Measurements from ENCODE around the gene UBASH3A. TPM values are rescaled to one million over a fixed set of nuclear protein-coding genes. Genes with fewer than 3 reads are reported as not detected.

Gene UBASH3A
- polyA plus RNA-seq, 1 of the 3 experiments (the other 2 are of a cell fraction), result not detected

DNA sequence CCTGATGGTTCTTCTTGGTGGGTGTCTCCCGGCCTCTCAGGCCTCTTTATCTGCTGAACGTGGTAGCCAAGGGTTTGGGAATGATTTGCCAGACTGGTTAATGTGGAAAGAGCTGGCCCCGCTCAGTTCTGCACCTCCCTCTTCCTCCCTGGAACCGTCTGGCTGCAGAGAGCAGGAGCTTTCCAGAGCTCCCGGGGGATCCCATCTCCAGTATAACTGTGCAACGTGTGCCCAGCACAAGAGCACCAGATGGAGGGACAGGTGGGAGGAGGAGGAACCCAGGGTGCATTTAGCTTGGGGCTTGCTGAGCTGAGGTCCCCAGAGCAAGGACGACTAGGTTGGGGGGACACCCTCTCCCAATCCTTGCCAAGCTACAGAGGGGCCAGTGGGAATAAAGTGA lies 42.4 kb upstream of the UBASH3A start:
- no peaks in the 10 kb centered on the region for H3K27me3 ChIP-seq (ENCODE audit: insufficient read depth)
- no peak overlapping the region for H2AFZ ChIP-seq (ENCODE audit: low read depth)
- no peak overlapping the region for H3K4me2 ChIP-seq
- CTCF ChIA-PET, result interaction anchor here (2.2 kb wide), 1 partner anchor 51 kb away, joined by 6 read pairs; no protein-coding TSS in a partner anchor
- POLR2A ChIA-PET, result no interaction called here
- H3K36me3 ChIP-seq (replicated peaks in 1 of 2; ENCODE audit: control insufficient read depth in 1 of 2, insufficient read depth in 2 of 2, low read length in 1 of 2), result no peaks in the 10 kb centered on the region
- no peaks in the 10 kb centered on the region for H3K4me1 ChIP-seq (ENCODE audit: control insufficient read depth in 1 of 2, insufficient read depth in 2 of 2, low read depth in 1 of 2, low read length in 1 of 2)
- no peak overlapping the region for H3K9ac ChIP-seq
- H3K79me2 ChIP-seq (ENCODE audit: insufficient read depth), result no peaks in the 10 kb centered on the region
- no peak overlapping the region for H3K4me3 ChIP-seq (ENCODE audit: low read depth in 2 of 2, low read length in 1 of 2)
- no peak overlapping the region for H3K27ac ChIP-seq (ENCODE audit: low read depth in 2 of 2, low read length in 1 of 2)
- no peaks in the 10 kb centered on the region for H3F3A ChIP-seq (replicated peaks; ENCODE audit: insufficient read depth)
- WGBS (ENCODE audit: low lambda C conversion rate), result 0% methylated on average over 3 of the region's 7 CpGs
- no peak for DNase-seq
- no peak for TF ChIP-seq TAF1 (IDR thresholded peaks at IDR 0.05; ENCODE audit: borderline replicate concordance, low read depth, low read length)
- no peak for TF ChIP-seq FOXJ3 (CRISPR knock-in tag; IDR thresholded peaks at IDR 0.05)
- TF ChIP-seq, protein P1, sequence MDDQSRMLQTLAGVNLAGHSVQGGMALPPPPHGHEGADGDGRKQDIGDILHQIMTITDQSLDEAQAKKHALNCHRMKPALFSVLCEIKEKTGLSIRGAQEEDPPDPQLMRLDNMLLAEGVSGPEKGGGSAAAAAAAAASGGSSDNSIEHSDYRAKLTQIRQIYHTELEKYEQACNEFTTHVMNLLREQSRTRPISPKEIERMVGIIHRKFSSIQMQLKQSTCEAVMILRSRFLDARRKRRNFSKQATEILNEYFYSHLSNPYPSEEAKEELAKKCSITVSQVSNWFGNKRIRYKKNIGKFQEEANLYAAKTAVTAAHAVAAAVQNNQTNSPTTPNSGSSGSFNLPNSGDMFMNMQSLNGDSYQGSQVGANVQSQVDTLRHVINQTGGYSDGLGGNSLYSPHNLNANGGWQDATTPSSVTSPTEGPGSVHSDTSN (IDR thresholded peaks at IDR 0.05), result no peak
- no peak for TF ChIP-seq GABPA (IDR thresholded peaks at IDR 0.05; ENCODE audit: low read depth)
- TF ChIP-seq RXRA (IDR thresholded peaks at IDR 0.05; ENCODE audit: borderline replicate concordance, low read depth), result no peak
- no peak for TF ChIP-seq SIN3A (IDR thresholded peaks at IDR 0.05; ENCODE audit: borderline replicate concordance, low read depth, low read length)
- no peak for TF ChIP-seq FOSL2 (IDR thresholded peaks at IDR 0.05; ENCODE audit: borderline replicate concordance, low read depth)
- no peaks in the 10 kb centered on the region for H3K9me3 ChIP-seq
- H3K9me2 ChIP-seq, result no peaks in the 10 kb centered on the region
- no peaks in the 10 kb centered on the region for H4K20me1 ChIP-seq (ENCODE audit: insufficient read depth)

DNA sequence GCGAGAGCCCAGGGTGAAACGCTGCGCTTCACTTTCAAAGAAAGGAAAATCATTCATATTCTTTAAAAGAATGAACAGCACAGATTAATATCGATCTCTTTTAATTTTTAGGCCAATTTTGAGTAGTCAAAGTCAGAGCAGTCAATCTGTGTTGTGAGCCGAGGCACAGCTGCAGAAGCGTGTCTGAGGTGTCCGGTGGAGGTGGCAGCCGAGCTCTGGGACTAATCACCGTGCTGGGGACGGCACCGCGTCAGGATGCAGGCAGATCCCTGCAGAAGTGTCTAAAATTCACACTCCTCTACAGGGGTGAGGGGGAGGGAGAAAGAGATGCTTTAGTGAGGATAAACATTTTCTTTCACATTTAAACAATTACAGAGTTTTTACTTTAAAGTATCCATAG lies 41.5 kb upstream of the UBASH3A start:
- Histone ChIP-seq H2AFZ (ENCODE audit: low read depth) (no peak overlapping the region), H3K36me3 (replicated peaks in 1 of 2; ENCODE audit: control insufficient read depth in 1 of 2, insufficient read depth in 2 of 2, low read length in 1 of 2) (no peaks in the 10 kb centered on the region), H3K9ac (no peak overlapping the region), H3K4me1 (ENCODE audit: control insufficient read depth in 1 of 2, insufficient read depth in 2 of 2, low read depth in 1 of 2, low read length in 1 of 2) (no peaks in the 10 kb centered on the region), H3K79me2 (ENCODE audit: insufficient read depth) (no peaks in the 10 kb centered on the region), H3K4me3 (ENCODE audit: low read depth in 2 of 2, low read length in 1 of 2) (no peak overlapping the region), H3K27ac (ENCODE audit: low read depth in 2 of 2, low read length in 1 of 2) (no peak overlapping the region), H3K4me2 (no peak overlapping the region), H3K9me2 (no peaks in the 10 kb centered on the region), H3K27me3 (ENCODE audit: insufficient read depth) (no peaks in the 10 kb centered on the region), H3K9me3 (no peaks in the 10 kb centered on the region), H4K20me1 (ENCODE audit: insufficient read depth) (no peaks in the 10 kb centered on the region), H3F3A (replicated peaks; ENCODE audit: insufficient read depth) (no peaks in the 10 kb centered on the region)
- POLR2A ChIA-PET, result no interaction called here
- CTCF ChIA-PET, result interaction anchor here (2.2 kb wide), 1 partner anchor 52 kb away, joined by 6 read pairs; no protein-coding TSS in a partner anchor
- no peak for DNase-seq
- WGBS (ENCODE audit: low lambda C conversion rate), result 15% methylated on average over 12 of the region's 12 CpGs
- TF ChIP-seq RFX5 (IDR thresholded peaks at IDR 0.05; ENCODE audit: low read length) (no peak), MXI1 (IDR thresholded peaks at IDR 0.05; ENCODE audit: low read depth, low read length) (no peak), NRF1 (IDR thresholded peaks at IDR 0.05; ENCODE audit: low read depth, low read length) (no peak), GATA2 (CRISPR knock-in tag; IDR thresholded peaks at IDR 0.05) (no peak), MEF2A (IDR thresholded peaks at IDR 0.05; ENCODE audit: borderline replicate concordance, low read depth) (no peak)
- TF ChIP-seq, protein P2, sequence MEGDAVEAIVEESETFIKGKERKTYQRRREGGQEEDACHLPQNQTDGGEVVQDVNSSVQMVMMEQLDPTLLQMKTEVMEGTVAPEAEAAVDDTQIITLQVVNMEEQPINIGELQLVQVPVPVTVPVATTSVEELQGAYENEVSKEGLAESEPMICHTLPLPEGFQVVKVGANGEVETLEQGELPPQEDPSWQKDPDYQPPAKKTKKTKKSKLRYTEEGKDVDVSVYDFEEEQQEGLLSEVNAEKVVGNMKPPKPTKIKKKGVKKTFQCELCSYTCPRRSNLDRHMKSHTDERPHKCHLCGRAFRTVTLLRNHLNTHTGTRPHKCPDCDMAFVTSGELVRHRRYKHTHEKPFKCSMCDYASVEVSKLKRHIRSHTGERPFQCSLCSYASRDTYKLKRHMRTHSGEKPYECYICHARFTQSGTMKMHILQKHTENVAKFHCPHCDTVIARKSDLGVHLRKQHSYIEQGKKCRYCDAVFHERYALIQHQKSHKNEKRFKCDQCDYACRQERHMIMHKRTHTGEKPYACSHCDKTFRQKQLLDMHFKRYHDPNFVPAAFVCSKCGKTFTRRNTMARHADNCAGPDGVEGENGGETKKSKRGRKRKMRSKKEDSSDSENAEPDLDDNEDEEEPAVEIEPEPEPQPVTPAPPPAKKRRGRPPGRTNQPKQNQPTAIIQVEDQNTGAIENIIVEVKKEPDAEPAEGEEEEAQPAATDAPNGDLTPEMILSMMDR (IDR thresholded peaks at IDR 0.05), result no peak
- TF ChIP-seq, protein P3, sequence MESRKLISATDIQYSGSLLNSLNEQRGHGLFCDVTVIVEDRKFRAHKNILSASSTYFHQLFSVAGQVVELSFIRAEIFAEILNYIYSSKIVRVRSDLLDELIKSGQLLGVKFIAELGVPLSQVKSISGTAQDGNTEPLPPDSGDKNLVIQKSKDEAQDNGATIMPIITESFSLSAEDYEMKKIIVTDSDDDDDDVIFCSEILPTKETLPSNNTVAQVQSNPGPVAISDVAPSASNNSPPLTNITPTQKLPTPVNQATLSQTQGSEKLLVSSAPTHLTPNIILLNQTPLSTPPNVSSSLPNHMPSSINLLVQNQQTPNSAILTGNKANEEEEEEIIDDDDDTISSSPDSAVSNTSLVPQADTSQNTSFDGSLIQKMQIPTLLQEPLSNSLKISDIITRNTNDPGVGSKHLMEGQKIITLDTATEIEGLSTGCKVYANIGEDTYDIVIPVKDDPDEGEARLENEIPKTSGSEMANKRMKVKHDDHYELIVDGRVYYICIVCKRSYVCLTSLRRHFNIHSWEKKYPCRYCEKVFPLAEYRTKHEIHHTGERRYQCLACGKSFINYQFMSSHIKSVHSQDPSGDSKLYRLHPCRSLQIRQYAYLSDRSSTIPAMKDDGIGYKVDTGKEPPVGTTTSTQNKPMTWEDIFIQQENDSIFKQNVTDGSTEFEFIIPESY (IDR thresholded peaks at IDR 0.05; ENCODE audit: borderline replicate concordance, low read depth), result no peak
- TF ChIP-seq, protein P4, sequence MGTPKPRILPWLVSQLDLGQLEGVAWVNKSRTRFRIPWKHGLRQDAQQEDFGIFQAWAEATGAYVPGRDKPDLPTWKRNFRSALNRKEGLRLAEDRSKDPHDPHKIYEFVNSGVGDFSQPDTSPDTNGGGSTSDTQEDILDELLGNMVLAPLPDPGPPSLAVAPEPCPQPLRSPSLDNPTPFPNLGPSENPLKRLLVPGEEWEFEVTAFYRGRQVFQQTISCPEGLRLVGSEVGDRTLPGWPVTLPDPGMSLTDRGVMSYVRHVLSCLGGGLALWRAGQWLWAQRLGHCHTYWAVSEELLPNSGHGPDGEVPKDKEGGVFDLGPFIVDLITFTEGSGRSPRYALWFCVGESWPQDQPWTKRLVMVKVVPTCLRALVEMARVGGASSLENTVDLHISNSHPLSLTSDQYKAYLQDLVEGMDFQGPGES (IDR thresholded peaks at IDR 0.05; ENCODE audit: low read depth, low read length), result no peak
- TF ChIP-seq, protein P5, sequence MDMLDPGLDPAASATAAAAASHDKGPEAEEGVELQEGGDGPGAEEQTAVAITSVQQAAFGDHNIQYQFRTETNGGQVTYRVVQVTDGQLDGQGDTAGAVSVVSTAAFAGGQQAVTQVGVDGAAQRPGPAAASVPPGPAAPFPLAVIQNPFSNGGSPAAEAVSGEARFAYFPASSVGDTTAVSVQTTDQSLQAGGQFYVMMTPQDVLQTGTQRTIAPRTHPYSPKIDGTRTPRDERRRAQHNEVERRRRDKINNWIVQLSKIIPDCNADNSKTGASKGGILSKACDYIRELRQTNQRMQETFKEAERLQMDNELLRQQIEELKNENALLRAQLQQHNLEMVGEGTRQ (IDR thresholded peaks at IDR 0.05; ENCODE audit: borderline replicate concordance, low read depth, low read length), result no peak
- TF ChIP-seq, protein P6, sequence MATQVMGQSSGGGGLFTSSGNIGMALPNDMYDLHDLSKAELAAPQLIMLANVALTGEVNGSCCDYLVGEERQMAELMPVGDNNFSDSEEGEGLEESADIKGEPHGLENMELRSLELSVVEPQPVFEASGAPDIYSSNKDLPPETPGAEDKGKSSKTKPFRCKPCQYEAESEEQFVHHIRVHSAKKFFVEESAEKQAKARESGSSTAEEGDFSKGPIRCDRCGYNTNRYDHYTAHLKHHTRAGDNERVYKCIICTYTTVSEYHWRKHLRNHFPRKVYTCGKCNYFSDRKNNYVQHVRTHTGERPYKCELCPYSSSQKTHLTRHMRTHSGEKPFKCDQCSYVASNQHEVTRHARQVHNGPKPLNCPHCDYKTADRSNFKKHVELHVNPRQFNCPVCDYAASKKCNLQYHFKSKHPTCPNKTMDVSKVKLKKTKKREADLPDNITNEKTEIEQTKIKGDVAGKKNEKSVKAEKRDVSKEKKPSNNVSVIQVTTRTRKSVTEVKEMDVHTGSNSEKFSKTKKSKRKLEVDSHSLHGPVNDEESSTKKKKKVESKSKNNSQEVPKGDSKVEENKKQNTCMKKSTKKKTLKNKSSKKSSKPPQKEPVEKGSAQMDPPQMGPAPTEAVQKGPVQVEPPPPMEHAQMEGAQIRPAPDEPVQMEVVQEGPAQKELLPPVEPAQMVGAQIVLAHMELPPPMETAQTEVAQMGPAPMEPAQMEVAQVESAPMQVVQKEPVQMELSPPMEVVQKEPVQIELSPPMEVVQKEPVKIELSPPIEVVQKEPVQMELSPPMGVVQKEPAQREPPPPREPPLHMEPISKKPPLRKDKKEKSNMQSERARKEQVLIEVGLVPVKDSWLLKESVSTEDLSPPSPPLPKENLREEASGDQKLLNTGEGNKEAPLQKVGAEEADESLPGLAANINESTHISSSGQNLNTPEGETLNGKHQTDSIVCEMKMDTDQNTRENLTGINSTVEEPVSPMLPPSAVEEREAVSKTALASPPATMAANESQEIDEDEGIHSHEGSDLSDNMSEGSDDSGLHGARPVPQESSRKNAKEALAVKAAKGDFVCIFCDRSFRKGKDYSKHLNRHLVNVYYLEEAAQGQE (IDR thresholded peaks at IDR 0.05; ENCODE audit: low read depth, low read length), result no peak
